Measurements from ENCODE around the gene ATRIP. TPM values are rescaled to one million over a fixed set of nuclear protein-coding genes. Genes with fewer than 3 reads are reported as not detected.

The ATRIP gene
- total and polyA plus RNA-seq, 7 donors, result 1.8 to 9.4 (median 5.1) TPM

DNA sequence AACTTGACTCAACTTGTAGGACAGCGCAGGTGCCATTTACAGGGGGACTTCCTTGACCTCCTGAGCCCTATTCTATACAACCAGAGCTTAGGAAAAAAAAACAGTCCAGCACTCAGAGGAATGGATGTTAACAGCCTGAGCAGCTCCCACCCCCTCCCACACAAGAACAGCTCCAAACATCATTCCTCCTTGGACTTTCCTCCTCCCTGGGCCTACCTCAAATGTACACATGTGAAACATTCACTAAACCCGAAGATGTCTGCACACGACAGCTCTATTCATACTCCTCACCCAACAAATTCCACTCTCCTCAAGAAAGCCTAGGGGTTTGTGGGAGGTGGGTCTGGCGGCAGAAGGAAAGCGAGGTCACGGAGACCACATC, 503 bp upstream of the ATRIP start:
- no peaks in the 10 kb centered on the region for H3K9me3 ChIP-seq
- H3K4me3 ChIP-seq, result peak overlapping the region; percentile 48 to 93 (median 84)
- peak overlapping the region; percentile 88 to 96 (median 93) for H3K27ac ChIP-seq
- H3K4me1 ChIP-seq, result peaks cover 0 to 33% (median 30%) of the 10 kb centered on the region in 4 donors
- H3K27me3 ChIP-seq, result no peaks in the 10 kb centered on the region
- H3K36me3 ChIP-seq, result peaks cover 0 to 34% (median 12%) of the 10 kb centered on the region in 4 donors
- intact Hi-C loops (cut with DNase I), result loop anchor here (5.0 kb wide), 1 partner anchor 111 kb away; the partner anchor contains the start of gene PFKFB4
- no peak for DNase-seq
- TF ChIP-seq POLR2AphosphoS5 (IDR thresholded peaks at IDR 0.05) (no peak), EP300 (IDR thresholded peaks at IDR 0.05) (no peak), POLR2A (IDR thresholded peaks at IDR 0.05) (no peak)
- TF ChIP-seq, protein P1, sequence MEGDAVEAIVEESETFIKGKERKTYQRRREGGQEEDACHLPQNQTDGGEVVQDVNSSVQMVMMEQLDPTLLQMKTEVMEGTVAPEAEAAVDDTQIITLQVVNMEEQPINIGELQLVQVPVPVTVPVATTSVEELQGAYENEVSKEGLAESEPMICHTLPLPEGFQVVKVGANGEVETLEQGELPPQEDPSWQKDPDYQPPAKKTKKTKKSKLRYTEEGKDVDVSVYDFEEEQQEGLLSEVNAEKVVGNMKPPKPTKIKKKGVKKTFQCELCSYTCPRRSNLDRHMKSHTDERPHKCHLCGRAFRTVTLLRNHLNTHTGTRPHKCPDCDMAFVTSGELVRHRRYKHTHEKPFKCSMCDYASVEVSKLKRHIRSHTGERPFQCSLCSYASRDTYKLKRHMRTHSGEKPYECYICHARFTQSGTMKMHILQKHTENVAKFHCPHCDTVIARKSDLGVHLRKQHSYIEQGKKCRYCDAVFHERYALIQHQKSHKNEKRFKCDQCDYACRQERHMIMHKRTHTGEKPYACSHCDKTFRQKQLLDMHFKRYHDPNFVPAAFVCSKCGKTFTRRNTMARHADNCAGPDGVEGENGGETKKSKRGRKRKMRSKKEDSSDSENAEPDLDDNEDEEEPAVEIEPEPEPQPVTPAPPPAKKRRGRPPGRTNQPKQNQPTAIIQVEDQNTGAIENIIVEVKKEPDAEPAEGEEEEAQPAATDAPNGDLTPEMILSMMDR (IDR thresholded peaks at IDR 0.05), result no peak
- 15 to 16% methylated on average over 6 of the region's 6 CpGs for WGBS, 2 donors

DNA sequence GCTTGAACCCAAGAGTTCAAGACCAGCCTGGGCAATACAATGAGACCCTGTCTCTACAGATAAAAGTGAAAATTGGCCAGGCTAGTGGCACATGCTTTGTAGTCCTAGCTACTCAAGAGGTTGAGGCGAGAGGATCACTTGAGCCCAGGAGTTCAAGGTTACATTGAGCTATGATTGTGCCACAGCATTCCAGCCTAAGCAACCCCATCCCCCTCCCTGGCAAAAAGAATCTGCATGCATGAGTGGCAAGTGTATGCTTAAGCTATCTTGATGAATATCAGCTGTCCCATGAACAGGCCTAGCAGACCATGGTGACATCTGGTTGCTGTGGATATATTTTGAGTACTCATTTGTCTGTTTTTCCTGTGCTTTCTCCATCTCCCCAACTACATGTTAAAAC, 4.7 kb downstream of the ATRIP start:
- no peak overlapping the region for H3K4me3 ChIP-seq
- no peak overlapping the region for H3K27ac ChIP-seq
- WGBS, 2 donors, result 95 to 98% methylated on average over 1 of the region's 1 CpG
- H3K4me1 ChIP-seq, result peaks cover 0 to 12% (median 10%) of the 10 kb centered on the region in 4 donors
- TF ChIP-seq POLR2A (IDR thresholded peaks at IDR 0.05), result no peak
- TF ChIP-seq EP300 (IDR thresholded peaks at IDR 0.05), result no peak
- TF ChIP-seq, protein P1 (IDR thresholded peaks at IDR 0.05), result no peak
- TF ChIP-seq POLR2AphosphoS5 (IDR thresholded peaks at IDR 0.05), result no peak
- H3K27me3 ChIP-seq, result no peaks in the 10 kb centered on the region
- peaks cover 0 to 52% (median 13%) of the 10 kb centered on the region in 4 donors for H3K36me3 ChIP-seq
- intact Hi-C loops (cut with DNase I), result no loop called here
- no peaks in the 10 kb centered on the region for H3K9me3 ChIP-seq
- no peak for DNase-seq

GRCh38 chr3:48456456-48456855, 9.9 kb downstream of the ATRIP start:
- no peak for DNase-seq
- no peak overlapping the region for H3K27ac ChIP-seq
- no peaks in the 10 kb centered on the region for H3K4me1 ChIP-seq
- H3K36me3 ChIP-seq, result peaks cover 14 to 97% (median 38%) of the 10 kb centered on the region in 4 donors
- intact Hi-C loops (cut with DNase I), result no loop called here
- WGBS, 2 donors, result 97 to 98% methylated on average over 1 of the region's 1 CpG
- H3K9me3 ChIP-seq, result no peaks in the 10 kb centered on the region
- TF ChIP-seq, protein P1 (IDR thresholded peaks at IDR 0.05), result no peak
- TF ChIP-seq POLR2A (IDR thresholded peaks at IDR 0.05), result no peak
- H3K4me3 ChIP-seq, result no peak overlapping the region
- no peaks in the 10 kb centered on the region for H3K27me3 ChIP-seq

- Histone ChIP-seq H3K4me3 (no peak overlapping the region), H3K27me3 (no peaks in the 10 kb centered on the region), H3K27ac (no peak overlapping the region), H3K4me1 (no peaks in the 10 kb centered on the region), H3K9me3 (no peaks in the 10 kb centered on the region), H3K36me3 (peaks cover 14 to 69% (median 34%) of the 10 kb centered on the region in 4 donors)
- no peak for DNase-seq
- intact Hi-C loops (cut with DNase I), result no loop called here
- TF ChIP-seq POLR2AphosphoS5 (IDR thresholded peaks at IDR 0.05), result no peak
- TF ChIP-seq, protein P1 (IDR thresholded peaks at IDR 0.05), result no peak
- TF ChIP-seq POLR2A (IDR thresholded peaks at IDR 0.05), result no peak
- no peak for TF ChIP-seq EP300 (IDR thresholded peaks at IDR 0.05)
- WGBS, 2 donors, result 96 to 97% methylated on average over 3 of the region's 3 CpGs
Measured at GRCh38 chr3:48459331-48459730, 12.8 kb downstream of the ATRIP start.

Measured in sigmoid colon (tissue), 7 donors.